HG02642 (cell line): ENCODE measurements around the gene SLC25A21.
"Not testable (repeated sequence)": the region's sequence is repeated elsewhere in the genome, so short reads cannot be mapped to it uniquely, and the experiment has no call there.

ENCODE experiments used
- ATAC-seq: cut with Tn5 transposase; IDR thresholded peaks from one replicate; pipeline ENCODE4 v1.9.1; 2021; ENCODE audit warnings: mild to moderate bottlenecking; ENCODE audit not compliant: unreplicated experiment, poor library complexity

SLC25A21 gene

DNA sequence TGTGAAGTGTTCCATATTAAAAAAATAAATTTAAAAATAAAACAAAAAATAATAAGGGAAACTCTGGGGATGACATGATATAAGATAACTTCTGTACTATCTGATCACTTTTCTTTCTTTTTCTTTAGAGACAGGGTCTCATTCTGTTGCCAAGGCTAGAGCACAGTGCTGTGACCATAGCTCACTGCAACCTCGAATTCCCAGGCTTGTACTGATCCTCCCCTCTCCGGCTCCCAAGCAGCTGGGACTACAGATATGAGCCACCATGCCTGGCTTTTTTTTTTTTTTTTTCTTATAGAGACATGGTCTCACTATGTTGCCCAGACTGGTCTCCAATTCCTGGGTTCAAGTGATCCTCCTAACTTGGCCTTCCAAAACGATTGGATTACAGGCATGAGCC, 14.9 kb upstream of the SLC25A21 start:
- no peak for ATAC-seq

DNA sequence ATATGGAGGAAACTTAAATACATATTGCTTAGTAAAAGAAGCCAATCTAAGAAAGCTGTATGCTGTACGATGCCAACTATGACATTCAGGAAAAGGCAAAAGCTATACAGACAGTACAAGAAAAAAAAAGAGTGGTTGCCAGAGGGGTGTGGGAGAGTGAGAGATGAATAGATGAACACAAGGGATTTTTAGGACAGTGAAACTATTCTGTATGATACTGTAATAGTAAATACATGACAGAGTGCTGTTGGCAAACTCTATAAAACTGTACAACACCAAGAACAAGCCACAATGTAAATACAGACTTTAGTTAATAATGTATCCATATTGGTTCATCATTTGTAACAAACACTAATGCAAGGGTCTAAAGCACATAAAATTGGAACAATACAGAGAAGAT, 14.5 kb upstream of the SLC25A21 start:
- no peak for ATAC-seq

DNA sequence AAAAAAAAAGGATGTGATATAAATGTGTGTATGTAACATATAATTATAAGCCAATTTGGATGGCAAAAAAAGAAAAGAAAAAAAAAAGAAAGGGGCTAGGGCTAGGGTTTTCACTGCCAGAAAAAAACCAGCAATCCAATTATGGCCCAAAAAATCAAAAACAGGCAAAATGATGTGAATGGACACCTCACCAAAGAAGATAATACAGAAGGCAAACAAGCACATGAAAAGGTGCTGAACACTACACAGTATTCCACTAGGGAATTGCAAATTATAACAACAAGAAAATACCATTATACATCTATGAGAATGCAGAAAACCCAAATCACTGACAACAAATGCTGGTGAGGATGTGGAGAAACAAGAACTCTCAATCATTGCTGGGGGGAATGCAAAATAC, 13.3 kb upstream of the SLC25A21 start:
- no peak for ATAC-seq

- ATAC-seq = not testable (repeated sequence)
These were observed 12.1 kb upstream of the SLC25A21 start for GRCh38 chr14:37184520-37184919.

DNA sequence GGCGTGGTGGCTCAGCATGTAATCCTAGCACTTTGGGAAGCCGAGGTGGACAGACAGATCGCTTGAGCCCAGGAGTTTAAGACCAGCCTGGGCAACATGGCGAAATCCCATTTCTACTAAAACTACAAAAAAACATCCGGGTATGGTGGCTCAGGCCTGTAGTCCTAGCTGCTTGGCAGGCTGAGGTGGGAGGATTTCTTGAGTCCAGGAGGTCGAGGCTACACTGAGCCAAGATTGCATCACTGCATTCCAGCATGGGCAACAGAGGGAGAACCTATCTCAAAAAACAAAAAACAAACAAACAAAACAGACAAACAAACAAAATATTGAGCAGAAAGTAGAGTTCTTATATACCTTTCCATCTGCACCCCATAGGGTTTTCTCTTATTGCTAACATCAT, 9.0 kb upstream of the SLC25A21 start:
- no peak for ATAC-seq

DNA sequence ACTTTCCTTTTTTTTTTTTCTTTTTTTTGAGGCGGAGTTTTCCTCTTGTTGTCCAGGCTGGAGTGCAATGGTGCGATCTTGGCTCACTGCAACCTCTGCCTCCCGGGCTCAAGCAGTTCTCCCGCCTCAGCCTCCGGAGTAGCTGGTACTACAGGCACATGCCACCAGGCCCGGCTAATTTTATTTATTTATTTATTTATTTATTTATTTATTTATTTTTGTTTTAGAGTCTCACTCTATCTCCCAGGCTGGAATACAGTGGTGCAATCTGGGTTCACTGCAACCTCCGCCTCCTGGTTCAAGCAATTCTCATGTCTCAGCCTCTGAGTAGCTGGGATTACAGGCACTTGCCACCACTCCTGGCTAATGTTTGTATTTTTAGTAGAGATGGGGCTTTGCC, 8.5 kb upstream of the SLC25A21 start:
- not testable (repeated sequence) for ATAC-seq

GRCh38 chr14:37179896-37180502, 7.6 kb upstream of the SLC25A21 start:
- ATAC-seq = no peak

GRCh38 chr14:37172936-37173614, 669 bp upstream of the SLC25A21 start:
- ATAC-seq = no peak

DNA sequence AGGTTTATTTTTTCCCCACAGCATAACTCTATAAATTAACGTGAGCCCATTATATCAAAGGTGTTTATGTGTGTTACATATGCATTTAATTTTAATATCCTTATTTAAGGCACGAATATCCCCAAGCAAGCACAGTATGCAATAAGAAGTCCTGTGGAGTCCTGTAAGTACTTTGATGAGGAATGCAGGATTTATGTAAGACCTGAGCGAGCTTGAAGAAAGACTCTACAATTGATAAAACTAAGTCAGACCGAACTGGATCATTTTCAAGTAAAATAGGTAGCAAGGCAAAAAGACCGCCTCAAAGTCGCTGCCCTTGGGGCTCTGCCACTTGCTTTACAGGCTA, 755 bp downstream of the SLC25A21 start:
- ATAC-seq = no peak

DNA sequence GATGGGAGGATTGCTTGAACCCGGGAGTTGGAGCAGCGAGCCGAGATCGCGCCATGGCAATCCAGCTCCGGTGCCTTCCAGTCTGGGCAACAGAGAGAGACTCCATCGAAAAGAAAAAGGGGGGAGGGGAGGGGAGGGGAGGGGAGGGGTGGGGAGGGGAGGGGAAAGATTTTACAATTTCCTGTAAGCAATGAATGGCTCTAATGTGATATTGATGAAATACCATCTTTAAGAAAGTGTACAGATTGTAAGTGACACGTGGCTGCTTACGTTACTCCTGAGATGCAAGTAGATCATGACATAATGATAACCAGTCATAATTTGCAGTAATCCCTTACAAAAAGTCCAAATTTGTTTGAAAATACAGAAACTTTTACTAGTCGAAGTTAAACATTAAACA, 1.4 kb downstream of the SLC25A21 start:
- no peak for ATAC-seq

DNA sequence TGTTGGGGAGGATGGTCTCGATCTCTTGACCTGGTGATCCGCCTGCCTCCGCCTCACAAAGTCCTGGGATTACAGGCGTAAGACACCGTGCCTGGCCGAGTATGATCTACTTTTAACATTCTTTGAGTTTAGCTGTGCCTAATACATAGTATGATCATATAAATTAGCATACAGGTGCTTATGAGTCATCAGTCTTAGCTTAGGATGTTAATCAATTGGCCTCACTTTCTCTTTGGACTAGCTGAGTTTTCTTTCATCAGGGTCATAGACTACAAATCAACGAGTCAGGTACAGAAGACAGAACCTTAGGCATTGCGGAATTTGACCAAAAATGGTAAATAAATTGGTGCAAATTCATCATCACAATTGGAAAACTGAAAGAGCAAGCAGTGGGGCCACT, 2.2 kb downstream of the SLC25A21 start:
- ATAC-seq = no peak

GRCh38 chr14:37168721-37169120, 3.7 kb downstream of the SLC25A21 start:
- no peak for ATAC-seq

GRCh38 chr14:37167151-37168047, 5.0 kb downstream of the SLC25A21 start:
- no peak for ATAC-seq

DNA sequence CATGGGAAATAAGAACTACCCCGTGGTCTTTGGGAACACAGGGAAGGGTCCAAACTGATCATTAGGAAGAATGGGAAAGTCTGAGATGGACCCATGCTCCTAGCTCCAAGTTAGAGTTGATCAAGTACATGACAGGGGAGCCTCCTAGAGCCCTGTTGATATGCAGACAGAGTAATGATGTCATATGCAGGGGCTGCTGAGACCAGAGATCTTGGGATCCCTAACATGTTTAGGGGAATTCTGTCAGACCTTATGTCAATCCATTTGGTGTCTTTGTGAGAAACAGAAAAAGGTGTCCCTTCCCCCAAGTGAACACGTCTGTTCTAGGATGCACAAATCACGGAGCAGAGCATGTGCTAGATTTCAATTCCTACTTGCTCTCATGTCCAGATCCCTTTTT, 6.6 kb downstream of the SLC25A21 start:
- ATAC-seq = no peak

- ATAC-seq = not testable (repeated sequence)
These were observed 10.1 kb downstream of the SLC25A21 start for GRCh38 chr14:37162307-37162706.

DNA sequence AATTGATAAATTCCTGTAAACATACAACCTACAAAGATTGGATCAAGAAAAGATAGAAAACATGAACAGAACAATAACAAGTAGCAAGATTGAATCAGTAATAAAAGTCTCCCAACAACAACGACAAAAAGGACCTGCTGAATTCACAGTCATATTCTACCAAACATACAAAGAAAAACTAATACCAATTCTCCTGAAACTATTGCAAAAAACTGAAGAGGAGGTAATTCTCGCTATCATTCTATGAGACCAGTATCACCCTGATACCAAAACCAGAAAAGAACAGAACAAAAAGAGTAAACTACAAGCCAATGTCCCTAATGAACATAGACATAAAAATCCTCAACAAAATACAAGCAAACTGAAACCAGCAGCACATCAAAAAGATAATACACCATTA, 14.4 kb downstream of the SLC25A21 start:
- ATAC-seq = no peak

- no peak for ATAC-seq
These were observed 18.9 kb downstream of the SLC25A21 start for GRCh38 chr14:37153483-37153882.

- no peak for ATAC-seq
These were observed 19.4 kb downstream of the SLC25A21 start for GRCh38 chr14:37153005-37153404.

- ATAC-seq = no peak
These were observed 22.0 kb downstream of the SLC25A21 start for GRCh38 chr14:37150414-37150813.

- no peak for ATAC-seq
These were observed 25.0 kb downstream of the SLC25A21 start for GRCh38 chr14:37147310-37147880.

DNA sequence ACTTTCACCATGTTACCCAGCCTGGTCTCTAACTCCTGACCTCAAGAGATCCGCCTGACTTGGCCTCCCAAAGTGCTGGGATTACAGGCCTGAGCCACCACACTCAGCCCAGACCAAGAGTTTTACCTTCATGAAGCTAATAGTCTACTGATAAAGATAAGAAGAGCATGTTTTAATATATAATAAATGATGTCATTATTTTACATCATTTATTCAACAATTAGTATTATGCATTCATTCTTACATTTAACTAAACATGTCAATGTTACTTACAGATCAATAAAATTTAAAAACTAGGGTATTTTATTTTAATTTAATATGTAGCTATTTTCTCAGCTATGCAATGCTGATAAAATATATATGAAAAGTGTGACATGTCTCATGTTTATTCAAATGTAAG, 26.0 kb downstream of the SLC25A21 start:
- not testable (repeated sequence) for ATAC-seq
